T-helper 2 cell treated with Interferon-gamma antibody and Interleukin-4, amounts not matched to agents 5 μg/mL and 100 μg/mL, for 36 hours (primary cell): ENCODE results near the gene SNX10.
"Not testable (repeated sequence)": the region's sequence is repeated elsewhere in the genome, so short reads cannot be mapped to it uniquely, and the experiment has no call there.

Experiments used
- DNase-seq: peaks from one replicate; pipeline ENCODE4 v3.0.0; 2021; ENCODE audit warnings: low spot score
- H3K27ac Mint-ChIP-seq: one replicate; pipeline ENCODE4 v1.8.0; 2021; ENCODE audit warnings: mild to moderate bottlenecking, mixed read lengths
- H3K27me3 Mint-ChIP-seq: one replicate; pipeline ENCODE4 v1.8.0; 2021; ENCODE audit warnings: low read depth, mixed read lengths
- H3K36me3 Mint-ChIP-seq: one replicate; pipeline ENCODE4 v1.8.0; 2021; ENCODE audit warnings: low read depth, mixed read lengths
- H3K4me1 Mint-ChIP-seq: one replicate; pipeline ENCODE4 v1.8.0; 2021; ENCODE audit warnings: low read depth, mixed read lengths
- H3K4me3 Mint-ChIP-seq: one replicate; pipeline ENCODE4 v1.8.0; 2022; ENCODE audit warnings: mild to moderate bottlenecking, moderate library complexity, mixed read lengths
- H3K9me3 Mint-ChIP-seq: one replicate; pipeline ENCODE4 v1.8.0; 2021; ENCODE audit warnings: mixed read lengths

Gene SNX10

GRCh38 chr7:26286157-26286556 lies 5.5 kb upstream of the SNX10 start:
- Mint-ChIP-seq H3K4me3 (no peak overlapping the region), H3K27ac (no peak overlapping the region), H3K9me3 (no peaks in the 10 kb centered on the region), H3K27me3 (peaks cover 2% of the 10 kb centered on the region), H3K4me1 (no peaks in the 10 kb centered on the region), H3K36me3 (no peaks in the 10 kb centered on the region)
- DNase-seq = no peak

- not testable (repeated sequence) for H3K27me3 Mint-ChIP-seq, H3K4me3 Mint-ChIP-seq, H3K9me3 Mint-ChIP-seq, H3K36me3 Mint-ChIP-seq, H3K4me1 Mint-ChIP-seq, H3K27ac Mint-ChIP-seq, DNase-seq
These were observed 3.5 kb upstream of the SNX10 start for GRCh38 chr7:26288126-26288525.

- Mint-ChIP-seq H3K4me3 (peak overlapping the region; percentile 87), H3K4me1 (peaks cover 34% of the 10 kb centered on the region), H3K9me3 (no peaks in the 10 kb centered on the region), H3K27ac (peak overlapping the region; percentile 88), H3K27me3 (peaks cover 2% of the 10 kb centered on the region), H3K36me3 (peaks cover 27% of the 10 kb centered on the region)
- no peak for DNase-seq
These were observed 411 bp upstream of the SNX10 start for GRCh38 chr7:26291251-26291650.

- Mint-ChIP-seq H3K4me3 (peak overlapping the region; percentile 96), H3K9me3 (no peaks in the 10 kb centered on the region), H3K4me1 (peaks cover 38% of the 10 kb centered on the region), H3K27me3 (no peaks in the 10 kb centered on the region), H3K27ac (peak overlapping the region; percentile 95), H3K36me3 (peaks cover 32% of the 10 kb centered on the region)
- DNase-seq = no peak
These were observed 1.3 kb downstream of the SNX10 start for GRCh38 chr7:26292768-26293560.

GRCh38 chr7:26293569-26294308 lies 2.1 kb downstream of the SNX10 start:
- Mint-ChIP-seq H3K36me3 (peaks cover 40% of the 10 kb centered on the region), H3K9me3 (no peaks in the 10 kb centered on the region), H3K4me3 (peak overlapping the region; percentile 96), H3K4me1 (peaks cover 46% of the 10 kb centered on the region), H3K27me3 (no peaks in the 10 kb centered on the region), H3K27ac (peak overlapping the region; percentile 95)
- peak; percentile 82 for DNase-seq

- H3K4me1 Mint-ChIP-seq = peaks cover 49% of the 10 kb centered on the region
- peaks cover 44% of the 10 kb centered on the region for H3K36me3 Mint-ChIP-seq
- no peaks in the 10 kb centered on the region for H3K9me3 Mint-ChIP-seq
- peak overlapping the region; percentile 95 for H3K27ac Mint-ChIP-seq
- H3K27me3 Mint-ChIP-seq = no peaks in the 10 kb centered on the region
- no peak for DNase-seq
- peak overlapping the region; percentile 96 for H3K4me3 Mint-ChIP-seq
These were observed 3.4 kb downstream of the SNX10 start for GRCh38 chr7:26295015-26295414.

GRCh38 chr7:26295586-26295985 lies 3.9 kb downstream of the SNX10 start:
- peaks cover 49% of the 10 kb centered on the region for H3K4me1 Mint-ChIP-seq
- H3K27ac Mint-ChIP-seq = no peak overlapping the region
- H3K9me3 Mint-ChIP-seq = no peaks in the 10 kb centered on the region
- DNase-seq = no peak
- no peaks in the 10 kb centered on the region for H3K27me3 Mint-ChIP-seq
- H3K4me3 Mint-ChIP-seq = peak overlapping the region; percentile 96
- H3K36me3 Mint-ChIP-seq = peaks cover 44% of the 10 kb centered on the region

GRCh38 chr7:26298472-26299058 lies 6.9 kb downstream of the SNX10 start:
- DNase-seq = no peak
- peaks cover 47% of the 10 kb centered on the region for H3K4me1 Mint-ChIP-seq
- no peaks in the 10 kb centered on the region for H3K9me3 Mint-ChIP-seq
- H3K36me3 Mint-ChIP-seq = peaks cover 55% of the 10 kb centered on the region
- no peak overlapping the region for H3K4me3 Mint-ChIP-seq
- H3K27me3 Mint-ChIP-seq = no peaks in the 10 kb centered on the region
- no peak overlapping the region for H3K27ac Mint-ChIP-seq

- no peaks in the 10 kb centered on the region for H3K9me3 Mint-ChIP-seq
- peak overlapping the region; percentile 68 for H3K4me3 Mint-ChIP-seq
- H3K27ac Mint-ChIP-seq = peak overlapping the region; percentile 76
- no peaks in the 10 kb centered on the region for H3K27me3 Mint-ChIP-seq
- peaks cover 45% of the 10 kb centered on the region for H3K36me3 Mint-ChIP-seq
- DNase-seq = no peak
- peaks cover 30% of the 10 kb centered on the region for H3K4me1 Mint-ChIP-seq
These were observed 13.6 kb downstream of the SNX10 start for GRCh38 chr7:26305090-26305868.

GRCh38 chr7:26305869-26306665 lies 14.4 kb downstream of the SNX10 start:
- Mint-ChIP-seq H3K36me3 (peaks cover 45% of the 10 kb centered on the region), H3K27me3 (no peaks in the 10 kb centered on the region), H3K9me3 (no peaks in the 10 kb centered on the region), H3K4me1 (peaks cover 28% of the 10 kb centered on the region), H3K4me3 (no peak overlapping the region), H3K27ac (no peak overlapping the region)
- DNase-seq = no peak

GRCh38 chr7:26306790-26307189 lies 15.1 kb downstream of the SNX10 start:
- no peaks in the 10 kb centered on the region for H3K9me3 Mint-ChIP-seq
- DNase-seq = no peak
- no peak overlapping the region for H3K27ac Mint-ChIP-seq
- H3K4me3 Mint-ChIP-seq = no peak overlapping the region
- H3K27me3 Mint-ChIP-seq = no peaks in the 10 kb centered on the region
- peaks cover 50% of the 10 kb centered on the region for H3K36me3 Mint-ChIP-seq
- peaks cover 30% of the 10 kb centered on the region for H3K4me1 Mint-ChIP-seq

- H3K4me3 Mint-ChIP-seq = peak overlapping the region; percentile 6
- no peak for DNase-seq
These were observed 15.6 kb downstream of the SNX10 start for GRCh38 chr7:26307226-26307625.

GRCh38 chr7:26307791-26308190 lies 16.1 kb downstream of the SNX10 start:
- DNase-seq = no peak
- Mint-ChIP-seq H3K4me1 (peaks cover 28% of the 10 kb centered on the region), H3K27ac (peak overlapping the region; percentile 46), H3K27me3 (no peaks in the 10 kb centered on the region), H3K4me3 (no peak overlapping the region), H3K9me3 (no peaks in the 10 kb centered on the region), H3K36me3 (peaks cover 41% of the 10 kb centered on the region)

More at GRCh38 chr7:26307226-26307625, 15.6 kb downstream of the SNX10 start:
- Mint-ChIP-seq H3K27me3 (no peaks in the 10 kb centered on the region), H3K9me3 (no peaks in the 10 kb centered on the region), H3K4me1 (peaks cover 28% of the 10 kb centered on the region), H3K36me3 (peaks cover 47% of the 10 kb centered on the region), H3K27ac (peak overlapping the region; percentile 64)
